Esophagus squamous epithelium (tissue), 5 donors: Measurements from ENCODE around the gene RRP1. TPM values are rescaled to one million over a fixed set of nuclear protein-coding genes. Genes with fewer than 3 reads are reported as not detected.

Source experiments
- DNase-seq: peaks from one replicate; lab custom pipeline; 2025; lab: John Stamatoyannopoulos, UW
- H3K27ac ChIP-seq, 4 donors: fragments of 200-600 bp; sonication (generic); one replicate each; pipeline ENCODE4 v1.5.1; 2016 to 2019; ENCODE audit warnings: mild to moderate bottlenecking in 1 of 4
- H3K27me3 ChIP-seq, 4 donors: fragments of 200-600 bp; sonication (generic); 1 replicate in 3 of 4; 2 replicates in 1 of 4; pipeline versions ENCODE4 v1.5.1 to v1.6.0; 2017 to 2021; ENCODE audit warnings: antibody characterized with exemption in 1 of 4
- H3K36me3 ChIP-seq, 3 donors: fragments of 200-600 bp; sonication (generic); one replicate each; pipeline ENCODE4 v1.5.1; 2016 to 2019
- H3K4me1 ChIP-seq, 3 donors: fragments of 200-600 bp; sonication (generic); one replicate each; pipeline ENCODE4 v1.5.1; 2017 to 2019
- H3K4me3 ChIP-seq, 4 donors: fragments of 200-600 bp; sonication (generic); 1 replicate in 3 of 4; 2 replicates in 1 of 4; pipeline ENCODE4 v1.5.1; 2016 to 2019; ENCODE audit warnings: mild to moderate bottlenecking in 2 of 4, moderate library complexity in 1 of 4
- H3K9me3 ChIP-seq, 3 donors: fragments of 200-600 bp; sonication (generic); one replicate each; pipeline ENCODE4 v1.5.1; 2016 to 2019
- POLR2A ChIP-seq, 4 donors: fragments of 450-650 bp; IDR thresholded peaks; one replicate each; pipeline ENCODE4 v1.6.1; 2017; ENCODE audit warnings: antibody characterized with exemption in 4 of 4, mild to moderate bottlenecking in 4 of 4, moderate library complexity in 3 of 4
- WGBS, 2 donors: methylation state at CpG; one replicate each; pipeline ENCODE4 v1.1.5; 2018; 5-methylcytosine and 5-hydroxymethylcytosine counted together
- intact Hi-C: fragments of 100-400 bp; cut with DNase I; formaldehyde crosslinking; loops from one replicate; pipeline ENCODE4 v1.15.0; 2022
- total RNA-seq, 4 donors: library from RNA; depleted of rRNA; stranded (reverse); fragments of >200 nt; gene quantifications; one replicate each; pipeline ENCODE4 v1.1.0, GENCODE V29; 2016
- TF ChIP-seq, protein P1 (sequence below), 6 experiments: fragments of 450-650 bp in 4 of 6; fragments of 200-600 bp in 2 of 6; sonication (generic) in 2 of 6; IDR thresholded peaks; one replicate each; pipeline ENCODE4 v1.5.1; 2016 to 2019; ENCODE audit warnings: antibody characterized with exemption in 6 of 6, mild to moderate bottlenecking in 4 of 6, moderate library complexity in 4 of 6
- donor health status: DM: yes; HTN: yes; CAD: no.

RRP1 gene
- total RNA-seq, 4 donors from 2014 or later = 22.5 to 37.2 (median 30.4) TPM

DNA sequence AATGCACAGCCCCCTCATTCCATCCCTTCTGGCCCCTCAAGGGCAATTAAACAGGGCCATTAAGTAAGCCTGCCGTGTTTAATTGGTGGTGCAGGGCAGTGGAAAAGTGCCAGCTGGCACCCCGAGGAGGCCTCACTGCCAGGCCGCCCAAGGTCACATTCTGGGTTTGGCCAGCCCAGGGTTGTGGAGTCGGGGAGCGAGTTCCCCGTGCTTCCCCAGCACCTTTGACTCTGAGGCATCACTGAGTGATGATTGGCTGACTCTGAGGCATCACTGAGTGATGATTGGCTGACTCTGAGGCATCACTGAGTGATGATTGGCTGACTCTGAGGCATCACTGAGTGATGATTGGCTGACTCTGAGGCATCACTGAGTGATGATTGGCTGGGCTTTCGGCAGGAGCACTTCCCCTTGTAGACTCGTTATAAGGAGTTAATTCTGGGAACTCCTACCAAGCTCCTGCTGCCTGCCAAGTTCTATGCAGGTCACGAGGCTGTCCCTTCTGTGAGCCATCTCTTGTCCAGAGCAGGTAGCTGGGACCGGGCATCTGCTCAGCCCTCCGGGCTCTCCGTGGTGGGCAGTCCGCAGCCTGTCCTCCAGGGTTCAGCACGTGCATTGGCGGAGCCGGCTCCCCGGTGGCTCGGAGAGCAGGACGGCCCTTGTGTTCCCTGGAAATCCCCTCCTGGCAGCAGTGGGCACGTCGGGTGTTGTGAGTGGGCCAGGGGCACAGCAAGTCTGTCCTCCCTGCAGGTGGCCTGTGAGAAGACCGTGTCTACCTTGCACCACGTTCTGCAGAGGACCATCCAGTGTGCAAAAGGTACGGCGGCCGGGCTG is 34.2 kb upstream of the RRP1 start:
- H3K27me3 ChIP-seq = no peaks in the 10 kb centered on the region
- no peaks in the 10 kb centered on the region for H3K9me3 ChIP-seq
- H3K27ac ChIP-seq = no peak overlapping the region
- DNase-seq = no peak
- intact Hi-C loops = no loop called here
- TF ChIP-seq POLR2A (IDR thresholded peaks at IDR 0.05) = no peak
- TF ChIP-seq, protein P1, sequence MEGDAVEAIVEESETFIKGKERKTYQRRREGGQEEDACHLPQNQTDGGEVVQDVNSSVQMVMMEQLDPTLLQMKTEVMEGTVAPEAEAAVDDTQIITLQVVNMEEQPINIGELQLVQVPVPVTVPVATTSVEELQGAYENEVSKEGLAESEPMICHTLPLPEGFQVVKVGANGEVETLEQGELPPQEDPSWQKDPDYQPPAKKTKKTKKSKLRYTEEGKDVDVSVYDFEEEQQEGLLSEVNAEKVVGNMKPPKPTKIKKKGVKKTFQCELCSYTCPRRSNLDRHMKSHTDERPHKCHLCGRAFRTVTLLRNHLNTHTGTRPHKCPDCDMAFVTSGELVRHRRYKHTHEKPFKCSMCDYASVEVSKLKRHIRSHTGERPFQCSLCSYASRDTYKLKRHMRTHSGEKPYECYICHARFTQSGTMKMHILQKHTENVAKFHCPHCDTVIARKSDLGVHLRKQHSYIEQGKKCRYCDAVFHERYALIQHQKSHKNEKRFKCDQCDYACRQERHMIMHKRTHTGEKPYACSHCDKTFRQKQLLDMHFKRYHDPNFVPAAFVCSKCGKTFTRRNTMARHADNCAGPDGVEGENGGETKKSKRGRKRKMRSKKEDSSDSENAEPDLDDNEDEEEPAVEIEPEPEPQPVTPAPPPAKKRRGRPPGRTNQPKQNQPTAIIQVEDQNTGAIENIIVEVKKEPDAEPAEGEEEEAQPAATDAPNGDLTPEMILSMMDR (IDR thresholded peaks at IDR 0.05) = no peak
- H3K4me1 ChIP-seq = peaks cover 7 to 36% (median 23%) of the 10 kb centered on the region in 3 donors
- H3K4me3 ChIP-seq = no peak overlapping the region
- 70 to 85% methylated on average over 3 to 6 of the region's 26 CpGs for WGBS, 2 donors
- peaks cover 45 to 89% (median 49%) of the 10 kb centered on the region in 3 donors for H3K36me3 ChIP-seq

DNA sequence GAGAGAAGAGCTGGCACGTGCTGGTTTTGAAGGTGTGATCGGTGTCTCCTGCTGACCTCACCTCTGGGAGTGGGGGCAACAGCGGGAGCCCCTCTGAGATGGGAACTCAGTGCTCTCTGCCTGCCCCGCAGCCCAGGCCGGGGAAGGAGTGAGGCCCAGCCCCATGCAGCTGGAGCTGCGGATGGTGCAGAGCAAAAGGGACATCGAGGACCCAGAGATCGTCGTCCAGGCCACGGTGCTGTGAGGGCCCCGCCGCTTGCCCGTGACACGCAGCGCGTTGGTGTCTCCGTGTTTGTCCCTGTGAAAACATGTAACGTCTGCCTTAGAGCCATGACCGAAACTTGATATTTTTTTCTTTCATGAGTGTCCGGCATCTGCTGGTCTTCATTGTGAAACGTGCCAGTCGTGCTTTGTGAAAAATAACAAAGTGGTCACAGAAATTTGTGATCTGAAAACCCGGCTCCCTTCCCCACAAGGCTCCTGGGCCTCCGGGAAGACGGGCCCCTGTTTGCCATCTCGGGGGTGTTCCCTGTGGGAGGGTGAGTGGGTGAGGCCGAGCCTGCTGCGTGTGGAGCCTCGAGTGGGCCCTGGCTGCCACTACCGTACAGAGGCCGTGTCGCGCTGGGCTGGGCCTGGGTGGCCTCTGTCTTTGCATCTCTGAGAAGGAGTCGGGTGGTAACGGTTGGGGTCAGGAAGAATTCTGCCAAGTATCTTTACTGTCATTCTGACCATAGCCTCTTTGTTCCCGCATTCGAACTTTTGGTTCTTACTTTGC is 33.4 kb upstream of the RRP1 start:
- intact Hi-C loops = no loop called here
- 93 to 97% methylated on average over 18 to 21 of the region's 37 CpGs for WGBS, 2 donors
- DNase-seq = no peak
- Histone ChIP-seq H3K4me1 (peaks cover 7 to 36% (median 23%) of the 10 kb centered on the region in 3 donors), H3K36me3 (peaks cover 45 to 89% (median 48%) of the 10 kb centered on the region in 3 donors), H3K4me3 (no peak overlapping the region), H3K27me3 (no peaks in the 10 kb centered on the region), H3K9me3 (no peaks in the 10 kb centered on the region), H3K27ac (no peak overlapping the region)
- TF ChIP-seq POLR2A (IDR thresholded peaks at IDR 0.05) = no peak
- TF ChIP-seq, protein P1 (IDR thresholded peaks at IDR 0.05) = no peak

DNA sequence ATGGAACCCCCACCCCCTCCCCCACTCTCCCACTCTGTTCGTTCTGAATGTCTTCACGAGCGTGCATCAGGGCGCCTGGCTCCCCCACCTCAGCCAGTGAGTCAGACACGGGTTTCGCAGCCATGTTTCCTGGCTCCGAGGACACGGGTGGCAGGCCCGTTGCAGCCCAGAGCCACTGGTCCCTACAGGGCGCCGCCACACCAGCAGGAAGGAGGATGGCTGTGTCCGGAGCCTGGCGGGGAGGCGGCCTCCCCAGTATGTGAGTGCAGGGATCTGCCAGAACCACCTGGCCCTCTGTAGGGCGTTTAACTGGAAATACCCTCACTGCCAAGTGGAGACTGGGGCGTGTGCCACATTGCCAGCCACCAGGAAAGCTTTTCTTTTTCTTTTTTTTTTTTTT is 31.8 kb upstream of the RRP1 start:
- H3K4me3 ChIP-seq = peak overlapping the region in 1 of 4 donors; percentile 25
- H3K27ac ChIP-seq = peak overlapping the region; percentile 77 to 86 (median 82)
- no peak for DNase-seq
- peaks cover 11 to 44% (median 28%) of the 10 kb centered on the region in 3 donors for H3K4me1 ChIP-seq
- TF ChIP-seq POLR2A (IDR thresholded peaks at IDR 0.05) = no peak
- TF ChIP-seq, protein P1 (IDR thresholded peaks at IDR 0.05) = peak in 1 of 6 experiments; percentile 6
- H3K36me3 ChIP-seq = peaks cover 39 to 88% (median 41%) of the 10 kb centered on the region in 3 donors
- H3K27me3 ChIP-seq = no peaks in the 10 kb centered on the region
- no peaks in the 10 kb centered on the region for H3K9me3 ChIP-seq
- 11 to 29% methylated on average over 1 to 5 of the region's 16 CpGs for WGBS, 2 donors
- intact Hi-C loops = no loop called here

DNA sequence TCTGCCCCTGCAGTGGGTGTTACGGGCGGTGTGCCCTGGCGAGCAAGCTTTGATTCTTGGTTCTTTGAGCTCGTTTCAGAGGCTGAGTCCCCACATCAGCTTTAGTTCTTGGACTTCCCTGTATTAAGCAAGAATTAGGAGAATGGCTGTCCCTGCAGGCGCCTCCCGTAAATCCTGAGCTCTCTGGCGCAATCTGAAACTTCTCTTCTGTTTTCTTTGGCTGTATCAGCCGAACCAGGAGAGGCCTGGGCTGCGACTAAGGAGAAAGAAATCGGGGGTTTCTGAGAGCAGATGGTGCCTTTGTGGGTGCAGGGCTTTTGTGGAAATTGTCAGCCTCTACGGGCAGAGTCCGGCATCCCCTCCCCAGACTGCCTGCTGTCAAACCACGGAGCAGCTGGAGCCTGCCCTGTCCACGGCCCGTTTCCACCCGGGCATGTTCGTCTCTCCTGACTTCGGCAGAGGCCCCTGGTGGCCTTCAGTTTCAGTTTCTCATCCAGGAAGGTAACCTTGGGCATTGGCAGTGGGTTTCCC is 31.2 kb upstream of the RRP1 start:
- H3K36me3 ChIP-seq = peaks cover 34 to 82% (median 36%) of the 10 kb centered on the region in 3 donors
- TF ChIP-seq, protein P1 (IDR thresholded peaks at IDR 0.05) = no peak
- TF ChIP-seq POLR2A (IDR thresholded peaks at IDR 0.05) = no peak
- peaks cover 11 to 50% (median 33%) of the 10 kb centered on the region in 3 donors for H3K4me1 ChIP-seq
- intact Hi-C loops = no loop called here
- H3K9me3 ChIP-seq = no peaks in the 10 kb centered on the region
- H3K27ac ChIP-seq = peak overlapping the region; percentile 77 to 86 (median 82)
- H3K4me3 ChIP-seq = peak overlapping the region in 3 of 4 donors; percentile 15 to 42 (median 25)
- DNase-seq = no peak
- H3K27me3 ChIP-seq = no peaks in the 10 kb centered on the region
- WGBS, 2 donors = 16 to 21% methylated on average over 13 to 16 of the region's 18 CpGs
